ENCODE results near the gene GPR62. TPM values are rescaled to one million over a fixed set of nuclear protein-coding genes. Genes with fewer than 3 reads are reported as not detected.
A peak's percentile ranks its signal among the peaks of the same experiment; 100 is the strongest.
"Not testable (repeated sequence)": the region's sequence is repeated elsewhere in the genome, so short reads cannot be mapped to it uniquely, and the experiment has no call there.

The GPR62 gene
- total RNA-seq, 1 experiment from 2014 or later, result not detected

- ChIA-PET CTCF (interaction anchor here (2.4 kb wide), 1 partner anchor 45 kb away, joined by 5 read pairs; the partner anchor contains the start of gene RRP9), POLR2A (interaction anchor here (2.1 kb wide), 1 partner anchor 10 kb away, joined by 7 read pairs; the partner anchor contains the start of gene RPL29)
- Histone ChIP-seq H3K9me3 (no peaks in the 10 kb centered on the region), H3K4me1 (peaks cover 44% of the 10 kb centered on the region), H3K27me3 (replicated peaks; ENCODE audit: control insufficient read depth, insufficient read depth, low read length) (no peaks in the 10 kb centered on the region), H3K4me3 (ENCODE audit: low read depth, low read length) (0 out of 2 replicates have a peak overlapping the region, but pooled peaks have one; percentile 14), H3K36me3 (ENCODE audit: control insufficient read depth, insufficient read depth, low read length) (peaks cover 3% of the 10 kb centered on the region)
- no peaks in the 10 kb centered on the region for H3K9me3 Mint-ChIP-seq (ENCODE audit: unreplicated experiment)
- peak overlapping the region; percentile 90 for H3K27ac Mint-ChIP-seq (ENCODE audit: unreplicated experiment)
- H3K4me1 Mint-ChIP-seq (ENCODE audit: low read depth, unreplicated experiment), result peaks cover 23% of the 10 kb centered on the region
- no peak for TF ChIP-seq CTCF (IDR thresholded peaks at IDR 0.05; ENCODE audit: insufficient read depth in 1 of 2, low read depth in 1 of 2, low read length in 1 of 2, severe bottlenecking in 1 of 2, unreplicated experiment in 1 of 2)
- peaks cover 42% of the 10 kb centered on the region for H3K36me3 Mint-ChIP-seq (ENCODE audit: insufficient read depth, unreplicated experiment)
- H3K4me3 Mint-ChIP-seq (ENCODE audit: unreplicated experiment), result peak overlapping the region; percentile 99
- no TSS peak for BruUV-seq (replicated peaks)
- peak; percentile 45 to 74 for DNase-seq
- intact Hi-C loops (cut with micrococcal nuclease; ENCODE audit: unreplicated experiment), result no loop called here
- H3K27me3 Mint-ChIP-seq (ENCODE audit: insufficient read depth, unreplicated experiment), result no peaks in the 10 kb centered on the region
Measured at GRCh38 chr3:51986010-51986947, 31.1 kb downstream of the GPR62 start.

GRCh38 chr3:51987568-51987967 is 32.4 kb downstream of the GPR62 start:
- intact Hi-C loops (cut with micrococcal nuclease; ENCODE audit: unreplicated experiment), result no loop called here
- Mint-ChIP-seq H3K4me3 (ENCODE audit: unreplicated experiment) (no peak overlapping the region), H3K27ac (ENCODE audit: unreplicated experiment) (no peak overlapping the region), H3K36me3 (ENCODE audit: insufficient read depth, unreplicated experiment) (peaks cover 50% of the 10 kb centered on the region), H3K27me3 (ENCODE audit: insufficient read depth, unreplicated experiment) (no peaks in the 10 kb centered on the region), H3K4me1 (ENCODE audit: low read depth, unreplicated experiment) (peaks cover 23% of the 10 kb centered on the region), H3K9me3 (ENCODE audit: unreplicated experiment) (no peaks in the 10 kb centered on the region)
- Histone ChIP-seq H3K36me3 (ENCODE audit: control insufficient read depth, insufficient read depth, low read length) (peaks cover 3% of the 10 kb centered on the region), H3K4me1 (peaks cover 35% of the 10 kb centered on the region), H3K4me3 (ENCODE audit: low read depth, low read length) (no peak overlapping the region), H3K9me3 (no peaks in the 10 kb centered on the region), H3K27me3 (replicated peaks; ENCODE audit: control insufficient read depth, insufficient read depth, low read length) (no peaks in the 10 kb centered on the region)
- ChIA-PET POLR2A (interaction anchor here (2.1 kb wide), 1 partner anchor 8 kb away, joined by 7 read pairs; the partner anchor contains the start of gene RPL29), CTCF (interaction anchor here (2.4 kb wide), 1 partner anchor 46 kb away, joined by 5 read pairs; the partner anchor contains the start of gene RRP9)
- BruUV-seq (replicated peaks), result no TSS peak
- TF ChIP-seq CTCF (IDR thresholded peaks at IDR 0.05; ENCODE audit: insufficient read depth in 1 of 2, low read depth in 1 of 2, low read length in 1 of 2, severe bottlenecking in 1 of 2, unreplicated experiment in 1 of 2), result no peak
- no peak for DNase-seq

GRCh38 chr3:51988286-51989146 is 33.3 kb downstream of the GPR62 start:
- H3K36me3 ChIP-seq (ENCODE audit: control insufficient read depth, insufficient read depth, low read length), result peaks cover 3% of the 10 kb centered on the region
- Mint-ChIP-seq H3K9me3 (ENCODE audit: unreplicated experiment) (no peaks in the 10 kb centered on the region), H3K27me3 (ENCODE audit: insufficient read depth, unreplicated experiment) (no peaks in the 10 kb centered on the region), H3K4me1 (ENCODE audit: low read depth, unreplicated experiment) (peaks cover 23% of the 10 kb centered on the region), H3K4me3 (ENCODE audit: unreplicated experiment) (no peak overlapping the region), H3K27ac (ENCODE audit: unreplicated experiment) (no peak overlapping the region), H3K36me3 (ENCODE audit: insufficient read depth, unreplicated experiment) (peaks cover 51% of the 10 kb centered on the region)
- intact Hi-C loops (cut with micrococcal nuclease; ENCODE audit: unreplicated experiment), result no loop called here
- no peaks in the 10 kb centered on the region for H3K9me3 ChIP-seq
- CTCF ChIA-PET, result no interaction called here
- peaks cover 35% of the 10 kb centered on the region for H3K4me1 ChIP-seq
- BruUV-seq (replicated peaks), result no TSS peak
- no peaks in the 10 kb centered on the region for H3K27me3 ChIP-seq (replicated peaks; ENCODE audit: control insufficient read depth, insufficient read depth, low read length)
- H3K4me3 ChIP-seq (ENCODE audit: low read depth, low read length), result no peak overlapping the region
- TF ChIP-seq CTCF (IDR thresholded peaks at IDR 0.05; ENCODE audit: insufficient read depth in 1 of 2, low read depth in 1 of 2, low read length in 1 of 2, severe bottlenecking in 1 of 2, unreplicated experiment in 1 of 2), result no peak
- DNase-seq, result no peak
- POLR2A ChIA-PET, result no interaction called here

GRCh38 chr3:51990501-51990971 is 35.4 kb downstream of the GPR62 start:
- H3K4me1 ChIP-seq, result peaks cover 28% of the 10 kb centered on the region
- DNase-seq; intact Hi-C loops (cut with micrococcal nuclease; ENCODE audit: unreplicated experiment); H3K36me3 ChIP-seq (ENCODE audit: control insufficient read depth, insufficient read depth, low read length); H3K4me3 ChIP-seq (ENCODE audit: low read depth, low read length); H3K9me3 ChIP-seq; H3K27me3 ChIP-seq (replicated peaks; ENCODE audit: control insufficient read depth, insufficient read depth, low read length); H3K9me3 Mint-ChIP-seq (ENCODE audit: unreplicated experiment); H3K4me3 Mint-ChIP-seq (ENCODE audit: unreplicated experiment); BruUV-seq (replicated peaks); H3K27me3 Mint-ChIP-seq (ENCODE audit: insufficient read depth, unreplicated experiment): not testable (repeated sequence)
- ChIA-PET POLR2A (interaction anchor here (2.4 kb wide), 1 partner anchor 8 kb away, joined by 15 read pairs; the partner anchor contains the start of gene ACY1), CTCF (interaction anchor here (0.6 to 0.8 kb wide), 3 partner anchors 8 to 274 kb away, joined by 3 to 4 read pairs (median 3); partner anchors contain the start of gene RRP9)
- Mint-ChIP-seq H3K4me1 (ENCODE audit: low read depth, unreplicated experiment) (peaks cover 23% of the 10 kb centered on the region), H3K27ac (ENCODE audit: unreplicated experiment) (peak overlapping the region; percentile 76), H3K36me3 (ENCODE audit: insufficient read depth, unreplicated experiment) (peaks cover 69% of the 10 kb centered on the region)

All from Caco-2 (cell line).